IMR-90 (cell line): ENCODE measurements around the gene GAS2L2. TPM values are rescaled to one million over a fixed set of nuclear protein-coding genes. Genes with fewer than 3 reads are reported as not detected.

Source experiments
- ATAC-seq: fragments of 200-7000 bp; cut with Tn5 transposase; 2 replicates; pipeline ENCODE4 v1.9.1; 2020; ENCODE audit warnings: low read depth, mild to moderate bottlenecking, moderate library complexity
- BruUV-seq: library from RNA; stranded (reverse); fragments of 400-500 nt; replicated peaks from 2 replicates; lab custom pipeline; 2021; lab: Mats Ljungman, UMichigan
- CTCF ChIA-PET: fragments of 300-600 bp; formaldehyde crosslinking; extraction: SDS; loops from one replicate; lab custom pipeline; 2021; ENCODE audit warnings: antibody characterized with exemption; lab: Yijun Ruan, JAX
- POLR2A ChIA-PET: fragments of 300-600 bp; sonication (Branson Sonifier 250); formaldehyde crosslinking; loops from one replicate; lab custom pipeline; 2022; ENCODE audit warnings: antibody characterized with exemption; ENCODE audit not compliant: unreplicated experiment; lab: Charles Lee
- DNase-seq: peaks from one replicate; pipeline ENCODE4 v3.0.0; 2013
- H2AFZ ChIP-seq: replicated peaks from 2 replicates; pipeline ENCODE3; 2013; ENCODE audit warnings: low read length, mild to moderate bottlenecking; ENCODE audit not compliant: poor library complexity
- H2AK5ac ChIP-seq: 2 replicates; pipeline ENCODE4 v1.6.1; 2013; ENCODE audit warnings: low read depth, low read length, inconsistent platforms
- H2AK9ac ChIP-seq: replicated peaks from 2 replicates; pipeline ENCODE3; 2013; ENCODE audit warnings: mild to moderate bottlenecking, low read depth, low read length, moderate library complexity; ENCODE audit not compliant: poor library complexity
- H2BK120ac ChIP-seq: 2 replicates; pipeline ENCODE4 v1.6.1; 2013; ENCODE audit warnings: low read depth, low read length, inconsistent platforms
- H2BK15ac ChIP-seq: 3 replicates; pipeline ENCODE4 v1.6.1; 2013; ENCODE audit warnings: low read depth, low read length, inconsistent platforms
- H2BK20ac ChIP-seq: 2 replicates; pipeline ENCODE4 v1.6.1; 2013; ENCODE audit warnings: low read depth, mild to moderate bottlenecking, inconsistent platforms, low read length, moderate library complexity
- H2BK5ac ChIP-seq: 2 replicates; pipeline ENCODE4 v1.6.1; 2013; ENCODE audit warnings: mild to moderate bottlenecking, low read depth, low read length, inconsistent platforms; ENCODE audit not compliant: poor library complexity, severe bottlenecking
- H3K14ac ChIP-seq: replicated peaks from 2 replicates; pipeline ENCODE4 v1.6.1; 2013; ENCODE audit warnings: low read depth, low read length, inconsistent platforms
- H3K18ac ChIP-seq: 2 replicates; pipeline ENCODE4 v1.6.1; 2013; ENCODE audit warnings: low read depth, low read length, control low read depth
- H3K23ac ChIP-seq: 2 replicates; pipeline ENCODE4 v1.6.1; 2013; ENCODE audit warnings: low read depth, low read length, inconsistent platforms
- H3K27ac ChIP-seq: 2 replicates; pipeline ENCODE4 v1.5.1; 2013; ENCODE audit warnings: mild to moderate bottlenecking, control low read depth, low read length; ENCODE audit not compliant: insufficient read depth
- H3K27me3 ChIP-seq: 2 replicates; pipeline ENCODE4 v1.6.1; 2013; ENCODE audit warnings: low read length; ENCODE audit not compliant: control insufficient read depth, insufficient read depth
- H3K36me3 ChIP-seq: 2 replicates; pipeline ENCODE4 v1.6.1; 2013; ENCODE audit warnings: low read length, mixed read lengths; ENCODE audit not compliant: control insufficient read depth, insufficient read depth
- H3K4ac ChIP-seq: 2 replicates; pipeline ENCODE4 v1.6.1; 2013; ENCODE audit warnings: low read depth, low read length, inconsistent platforms
- H3K4me1 ChIP-seq: 2 replicates; pipeline ENCODE4 v1.6.1; 2013; ENCODE audit warnings: low read length, mixed read lengths; ENCODE audit not compliant: control insufficient read depth, insufficient read depth
- H3K4me2 ChIP-seq: 2 replicates; pipeline ENCODE4 v1.6.1; 2013; ENCODE audit warnings: low read depth, mild to moderate bottlenecking, control low read depth, low read length, moderate library complexity
- H3K4me3 ChIP-seq: 2 replicates; pipeline ENCODE4 v1.5.1; 2013; ENCODE audit warnings: low read depth, mild to moderate bottlenecking, control low read depth, low read length, moderate library complexity; ENCODE audit not compliant: insufficient read depth
- H3K56ac ChIP-seq: 2 replicates; pipeline ENCODE4 v1.6.1; 2013; ENCODE audit warnings: low read length, inconsistent platforms; ENCODE audit not compliant: insufficient read depth; ENCODE audit errors: extremely low read depth
- H3K79me1 ChIP-seq, 2 experiments: 2 replicates each; pipeline ENCODE4 v1.6.1; 2013; ENCODE audit warnings: low read length in 2 of 2, inconsistent platforms in 1 of 2, low read depth in 1 of 2
- H3K9ac ChIP-seq: 2 replicates; pipeline ENCODE4 v1.6.1; 2013; ENCODE audit warnings: low read depth, low read length, control low read depth
- H3K9me1 ChIP-seq: 2 replicates; pipeline ENCODE4 v1.6.1; 2013; ENCODE audit warnings: low read length, inconsistent platforms; ENCODE audit not compliant: insufficient read depth
- H3K9me3 ChIP-seq: 2 replicates; pipeline ENCODE4 v1.6.1; 2013; ENCODE audit warnings: low read length; ENCODE audit not compliant: control insufficient read depth, insufficient read depth
- H4K20me1 ChIP-seq: 2 replicates; pipeline ENCODE4 v1.6.1; 2013; ENCODE audit warnings: low read length, inconsistent platforms; ENCODE audit not compliant: insufficient read depth
- H4K5ac ChIP-seq: 2 replicates; pipeline ENCODE4 v1.6.1; 2013; ENCODE audit warnings: mild to moderate bottlenecking, low read depth, low read length, control low read depth
- H4K8ac ChIP-seq, 2 experiments: 2 replicates each; pipeline ENCODE4 v1.6.1; 2013; ENCODE audit warnings: low read depth in 2 of 2, low read length in 2 of 2, control low read depth in 1 of 2, inconsistent platforms in 1 of 2
- H4K91ac ChIP-seq: 2 replicates; pipeline ENCODE4 v1.6.1; 2013; ENCODE audit warnings: low read depth, low read length, inconsistent platforms; ENCODE audit not compliant: insufficient read depth
- CEBPB ChIP-seq: IDR thresholded peaks from 2 replicates; pipeline ENCODE4 v1.6.1; 2012; ENCODE audit warnings: low read depth, low read length, improper control_type of control experiment
- CHD1 ChIP-seq: IDR thresholded peaks from 2 replicates; pipeline ENCODE4 v1.6.1; 2012; ENCODE audit warnings: low read depth, low read length, improper control_type of control experiment
- ELK1 ChIP-seq: fragments of 150-350 bp; IDR thresholded peaks from 2 replicates; pipeline ENCODE4 v1.6.1; 2016; ENCODE audit warnings: low read depth, mild to moderate bottlenecking, low read length, moderate library complexity, borderline replicate concordance
- FOS ChIP-seq: fragments of 150-350 bp; IDR thresholded peaks from 2 replicates; pipeline ENCODE4 v1.6.1; 2016; ENCODE audit warnings: low read depth, low read length
- MAFK ChIP-seq: IDR thresholded peaks from 2 replicates; pipeline ENCODE4 v1.6.1; 2012; ENCODE audit warnings: low read depth, low read length, improper control_type of control experiment
- MAZ ChIP-seq: IDR thresholded peaks from 2 replicates; pipeline ENCODE4 v1.6.1; 2012; ENCODE audit warnings: low read depth, mild to moderate bottlenecking, low read length, improper control_type of control experiment, moderate library complexity, borderline replicate concordance
- POLR2A ChIP-seq: IDR thresholded peaks from 2 replicates; pipeline ENCODE4 v1.6.1; 2012; ENCODE audit warnings: mild to moderate bottlenecking, low read depth, low read length
- RAD21 ChIP-seq: IDR thresholded peaks from 2 replicates; pipeline ENCODE4 v1.6.1; 2012; ENCODE audit warnings: low read length, improper control_type of control experiment
- RFX5 ChIP-seq: IDR thresholded peaks from 2 replicates; pipeline ENCODE4 v1.8.0; 2012; ENCODE audit warnings: low read depth, mild to moderate bottlenecking, low read length, moderate library complexity
- SMC3 ChIP-seq: fragments of 150-350 bp; IDR thresholded peaks from 2 replicates; pipeline ENCODE4 v1.6.1; 2016; ENCODE audit warnings: low read depth, mild to moderate bottlenecking, antibody characterized with exemption, low read length, moderate library complexity
- WGBS, 2 experiments: methylation state at CpG; one replicate each; pipeline versions ENCODE4 v1.1.5 to v1.1.7; 2013; ENCODE audit warnings: missing lambda C conversion rate in 2 of 2; ENCODE audit not compliant: insufficient read length in 1 of 2; ENCODE audit errors: extremely low coverage in 2 of 2; 5-methylcytosine and 5-hydroxymethylcytosine counted together
- dilution Hi-C: fragments of 300-500 bp; cut with HindIII; formaldehyde crosslinking; loops from one replicate; pipeline ENCODE4 v1.14.3; 2018; ENCODE audit warnings: low sequenced_read_pairs; ENCODE audit not compliant: unreplicated experiment
- in situ Hi-C: fragments of 300-500 bp; cut with MboI; formaldehyde crosslinking; loops from 3 replicates; pipeline ENCODE4 v1.14.3; 2019; ENCODE audit warnings: low sequenced_read_pairs, inconsistent platforms, mixed read lengths
- intact Hi-C: fragments of 100-400 bp; cut with micrococcal nuclease; formaldehyde crosslinking; loops from 2 replicates; pipeline ENCODE4 v1.10.0; 2022
- polyA plus RNA-seq, 3 experiments: library from polyadenylated mRNA; depleted of rRNA; stranded (reverse); fragments of >200 nt; gene quantifications; 2 replicates each; pipeline ENCODE4 v1.2.3, GENCODE V29; 2012; ENCODE audit warnings: low replicate concordance in 1 of 3
- total RNA-seq: library from RNA; depleted of rRNA; stranded (reverse); fragments of >200 nt; gene quantifications from 2 replicates; pipeline ENCODE4 v1.2.3, GENCODE V29; 2012
- TF ChIP-seq, protein P1 (sequence below): conservative IDR thresholded peaks from 2 replicates; pipeline ENCODE4 v1.5.1; 2012; ENCODE audit warnings: mild to moderate bottlenecking, low read depth, low read length, improper control_type of control experiment

Gene GAS2L2
- total and polyA plus RNA-seq, 2 of the 4 experiments (the other 2 are of a cell fraction) = 0.02 TPM; not detected in 1

- Histone ChIP-seq H3K9me1 (peaks cover 8% of the 10 kb centered on the region), H3K14ac (no peak overlapping the region), H3K9ac (no peak overlapping the region), H3K23ac (no peak overlapping the region), H2BK15ac (no peak overlapping the region), H4K91ac (no peak overlapping the region), H3K56ac (no peak overlapping the region), H2BK5ac (no peak overlapping the region), H3K18ac (no peak overlapping the region), H3K27ac (no peak overlapping the region), H2AK9ac (no peak overlapping the region), H2AK5ac (no peak overlapping the region), H3K79me1 (peaks cover 18 to 33% of the 10 kb centered on the region in 2 experiments; a peak in 3 of 4 replicates), H3K4ac (no peak overlapping the region), H3K27me3 (no peaks in the 10 kb centered on the region), H3K4me3 (no peak overlapping the region), H4K20me1 (no peaks in the 10 kb centered on the region; the same call in 1 of the 2 replicates), H4K5ac (no peak overlapping the region), H3K4me2 (no peak overlapping the region), H3K4me1 (no peaks in the 10 kb centered on the region), H2AFZ (no peak overlapping the region), H3K36me3 (peaks cover 24% of the 10 kb centered on the region), H2BK120ac (no peak overlapping the region), H2BK20ac (no peak overlapping the region), H3K9me3 (no peaks in the 10 kb centered on the region), H4K8ac (no peak overlapping the region)
- in situ Hi-C loops = no loop called here
- ChIA-PET CTCF (no interaction called here), POLR2A (no interaction called here)
- 92% methylated on average over 1 of the region's 2 CpGs; no CpG with 5 or more reads in 1 of the 2 experiments for WGBS, 2 experiments
- intact Hi-C loops = no loop called here
- DNase-seq (no peak), ATAC-seq (no peak)
- dilution Hi-C loops = no loop called here
- TF ChIP-seq MAZ (no peak), POLR2A (no peak), MAFK (no peak), ELK1 (no peak), SMC3 (no peak), RFX5 (no peak), FOS (no peak), CHD1 (no peak), RAD21 (no peak), CEBPB (no peak)
- TF ChIP-seq, protein P1, sequence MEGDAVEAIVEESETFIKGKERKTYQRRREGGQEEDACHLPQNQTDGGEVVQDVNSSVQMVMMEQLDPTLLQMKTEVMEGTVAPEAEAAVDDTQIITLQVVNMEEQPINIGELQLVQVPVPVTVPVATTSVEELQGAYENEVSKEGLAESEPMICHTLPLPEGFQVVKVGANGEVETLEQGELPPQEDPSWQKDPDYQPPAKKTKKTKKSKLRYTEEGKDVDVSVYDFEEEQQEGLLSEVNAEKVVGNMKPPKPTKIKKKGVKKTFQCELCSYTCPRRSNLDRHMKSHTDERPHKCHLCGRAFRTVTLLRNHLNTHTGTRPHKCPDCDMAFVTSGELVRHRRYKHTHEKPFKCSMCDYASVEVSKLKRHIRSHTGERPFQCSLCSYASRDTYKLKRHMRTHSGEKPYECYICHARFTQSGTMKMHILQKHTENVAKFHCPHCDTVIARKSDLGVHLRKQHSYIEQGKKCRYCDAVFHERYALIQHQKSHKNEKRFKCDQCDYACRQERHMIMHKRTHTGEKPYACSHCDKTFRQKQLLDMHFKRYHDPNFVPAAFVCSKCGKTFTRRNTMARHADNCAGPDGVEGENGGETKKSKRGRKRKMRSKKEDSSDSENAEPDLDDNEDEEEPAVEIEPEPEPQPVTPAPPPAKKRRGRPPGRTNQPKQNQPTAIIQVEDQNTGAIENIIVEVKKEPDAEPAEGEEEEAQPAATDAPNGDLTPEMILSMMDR = no peak
- BruUV-seq = no TSS peak
Observed at GRCh38 chr17:35694906-35695305, 58.1 kb downstream of the GAS2L2 start.
